Fibroblast of mammary gland (primary cell): ENCODE measurements around the gene NELFE.

ENCODE experiments used
- DNase-seq: peaks from one replicate; pipeline ENCODE4 v3.0.0-alpha.2; 2010; ENCODE audit warnings: low read depth
- H3K4me3 ChIP-seq: 2 replicates; pipeline ENCODE4 v1.5.1; 2011; ENCODE audit warnings: low read depth, mild to moderate bottlenecking, low read length, moderate library complexity; ENCODE audit not compliant: control insufficient read depth
- TF ChIP-seq, protein P1 (sequence below): conservative IDR thresholded peaks from 2 replicates; pipeline ENCODE4 v1.5.1; 2011; ENCODE audit warnings: low read depth, low read length, inconsistent platforms; ENCODE audit not compliant: control insufficient read depth, insufficient read depth

NELFE gene

DNA sequence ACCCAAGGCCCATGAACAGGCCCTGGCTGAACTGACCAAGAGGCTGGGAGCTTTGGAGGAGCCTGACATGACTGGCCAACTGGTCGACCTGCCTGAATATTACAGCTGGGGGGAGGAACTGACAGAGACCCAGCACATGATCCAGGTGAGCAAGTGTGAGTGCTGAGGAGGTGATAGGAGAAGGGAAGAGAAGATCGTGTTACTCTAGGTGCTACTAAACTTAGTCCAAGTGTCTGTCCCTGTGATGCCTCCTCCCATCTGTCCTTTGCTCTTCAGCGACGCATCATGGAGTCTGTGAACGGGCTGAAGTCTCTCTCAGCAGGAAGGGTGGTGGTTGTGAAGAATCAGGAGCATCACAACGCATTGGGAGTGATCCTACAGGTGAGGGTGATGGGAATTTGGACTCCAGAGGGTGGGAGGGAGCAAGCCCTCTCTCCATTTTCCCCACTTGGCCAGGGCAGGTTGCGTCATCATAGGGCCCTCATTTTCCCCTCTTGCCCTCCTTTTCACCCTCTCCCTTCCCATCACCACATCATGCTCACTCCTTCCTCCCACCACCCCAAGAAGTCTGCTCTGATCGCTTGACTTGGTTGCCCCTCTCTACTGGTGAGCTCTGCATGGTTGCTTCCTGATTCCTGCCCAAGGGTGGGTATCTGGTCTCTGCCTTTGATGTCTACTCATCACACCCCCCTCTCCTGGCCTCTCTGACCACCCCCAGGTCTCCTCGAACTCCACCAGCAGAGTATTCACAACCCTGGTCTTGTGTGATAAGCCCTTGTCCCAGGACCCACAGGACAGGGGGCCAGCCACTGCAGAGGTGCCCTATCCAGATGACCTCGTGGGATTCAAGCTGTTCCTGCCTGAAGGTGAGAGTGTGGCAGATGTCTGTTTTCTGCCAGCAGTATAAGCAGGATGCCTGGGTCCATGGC lies 8.5 kb upstream of the NELFE start:
- no peak for DNase-seq
- TF ChIP-seq, protein P1, sequence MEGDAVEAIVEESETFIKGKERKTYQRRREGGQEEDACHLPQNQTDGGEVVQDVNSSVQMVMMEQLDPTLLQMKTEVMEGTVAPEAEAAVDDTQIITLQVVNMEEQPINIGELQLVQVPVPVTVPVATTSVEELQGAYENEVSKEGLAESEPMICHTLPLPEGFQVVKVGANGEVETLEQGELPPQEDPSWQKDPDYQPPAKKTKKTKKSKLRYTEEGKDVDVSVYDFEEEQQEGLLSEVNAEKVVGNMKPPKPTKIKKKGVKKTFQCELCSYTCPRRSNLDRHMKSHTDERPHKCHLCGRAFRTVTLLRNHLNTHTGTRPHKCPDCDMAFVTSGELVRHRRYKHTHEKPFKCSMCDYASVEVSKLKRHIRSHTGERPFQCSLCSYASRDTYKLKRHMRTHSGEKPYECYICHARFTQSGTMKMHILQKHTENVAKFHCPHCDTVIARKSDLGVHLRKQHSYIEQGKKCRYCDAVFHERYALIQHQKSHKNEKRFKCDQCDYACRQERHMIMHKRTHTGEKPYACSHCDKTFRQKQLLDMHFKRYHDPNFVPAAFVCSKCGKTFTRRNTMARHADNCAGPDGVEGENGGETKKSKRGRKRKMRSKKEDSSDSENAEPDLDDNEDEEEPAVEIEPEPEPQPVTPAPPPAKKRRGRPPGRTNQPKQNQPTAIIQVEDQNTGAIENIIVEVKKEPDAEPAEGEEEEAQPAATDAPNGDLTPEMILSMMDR, result no peak
- H3K4me3 ChIP-seq, result no peak overlapping the region

DNA sequence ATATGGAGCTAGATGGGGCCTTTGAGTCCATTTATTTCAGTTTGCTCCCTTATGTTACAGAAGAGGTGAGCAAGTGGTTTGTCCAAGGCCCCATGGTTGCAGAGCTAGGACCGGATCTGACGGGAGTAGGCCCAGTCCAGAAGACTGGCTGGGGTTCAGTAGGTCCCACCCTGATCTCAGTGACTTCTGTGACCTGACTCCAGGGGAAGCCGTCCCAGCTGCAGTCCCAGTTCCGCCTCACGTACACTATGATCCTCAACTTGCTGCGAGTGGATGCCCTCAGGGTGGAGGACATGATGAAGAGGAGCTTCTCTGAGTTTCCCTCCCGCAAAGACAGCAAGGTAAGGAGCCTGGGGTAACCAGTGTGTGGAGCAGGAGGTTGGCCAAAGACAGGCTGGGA lies 7.7 kb upstream of the NELFE start:
- TF ChIP-seq, protein P1, result no peak
- no peak overlapping the region for H3K4me3 ChIP-seq
- no peak for DNase-seq

DNA sequence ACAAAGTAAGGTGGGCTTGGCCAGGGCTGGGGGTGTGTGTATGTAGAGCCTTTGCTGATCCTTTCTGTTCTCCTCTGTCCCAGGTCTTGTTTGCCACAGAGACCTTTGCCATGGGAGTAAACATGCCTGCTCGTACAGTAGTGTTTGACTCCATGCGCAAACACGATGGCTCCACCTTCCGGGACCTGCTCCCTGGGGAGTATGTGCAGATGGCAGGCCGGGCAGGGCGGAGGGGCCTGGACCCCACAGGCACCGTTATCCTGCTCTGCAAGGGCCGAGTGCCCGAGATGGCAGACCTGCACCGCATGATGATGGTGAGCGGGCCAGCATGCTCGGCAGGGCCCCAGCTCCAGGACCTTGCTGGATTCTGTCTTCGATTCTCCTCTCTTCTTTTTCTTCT lies 6.9 kb upstream of the NELFE start:
- TF ChIP-seq, protein P1, result no peak
- no peak overlapping the region for H3K4me3 ChIP-seq

DNA sequence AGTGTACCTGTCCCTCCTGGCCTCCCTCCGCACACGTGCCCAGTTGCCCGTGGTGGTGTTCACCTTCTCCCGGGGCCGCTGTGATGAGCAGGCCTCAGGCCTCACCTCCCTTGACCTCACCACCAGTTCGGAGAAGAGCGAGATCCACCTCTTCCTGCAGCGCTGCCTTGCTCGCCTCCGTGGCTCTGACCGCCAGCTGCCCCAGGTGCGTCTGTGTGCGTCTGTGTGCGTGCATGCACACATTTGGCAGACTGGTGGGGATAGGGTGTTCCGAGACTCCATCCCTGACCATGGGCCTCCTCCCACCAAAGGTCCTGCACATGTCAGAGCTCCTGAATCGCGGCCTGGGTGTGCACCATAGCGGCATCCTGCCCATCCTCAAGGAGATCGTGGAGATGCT lies 5.2 kb upstream of the NELFE start:
- DNase-seq, result no peak
- TF ChIP-seq, protein P1, result no peak
- H3K4me3 ChIP-seq, result no peak overlapping the region

More for the DNA sequence above, 6.9 kb upstream of the NELFE start:
- DNase-seq, result no peak

DNA sequence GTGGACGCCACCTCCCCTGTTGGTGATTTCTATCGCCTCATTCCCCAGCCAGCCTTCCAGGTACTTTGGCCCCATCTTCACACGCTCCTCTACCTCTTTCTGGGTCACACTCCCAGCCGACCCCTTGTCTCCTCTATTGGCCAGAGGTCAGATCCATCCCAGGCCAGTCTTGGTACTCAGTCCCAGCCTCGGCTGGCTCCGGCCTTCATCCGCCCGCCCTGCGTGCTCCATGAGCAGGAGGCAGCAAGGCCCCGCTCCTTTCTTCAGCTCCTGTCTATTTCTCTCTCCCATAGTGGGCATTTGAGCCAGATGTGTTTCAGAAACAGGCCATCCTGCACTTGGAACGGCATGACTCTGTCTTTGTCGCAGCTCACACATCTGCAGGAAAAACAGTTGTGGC lies 2.8 kb upstream of the NELFE start:
- H3K4me3 ChIP-seq, result no peak overlapping the region
- DNase-seq, result no peak
- TF ChIP-seq, protein P1, result no peak

DNA sequence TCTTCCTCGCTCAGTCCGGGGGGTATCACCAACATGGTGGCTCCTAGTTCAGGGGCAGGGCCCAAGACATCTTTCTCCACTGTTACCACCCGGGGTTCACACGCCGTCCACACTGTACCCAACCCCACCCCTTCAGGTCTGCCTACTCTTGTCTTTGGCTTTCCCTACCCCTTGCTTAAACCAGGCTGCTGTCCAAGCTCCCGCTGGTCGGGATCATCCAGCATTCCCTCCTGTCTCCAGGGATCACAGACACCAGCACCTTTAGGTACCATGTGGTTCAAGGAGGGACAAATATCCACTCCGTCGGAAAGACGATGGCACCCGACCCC lies 395 bp downstream of the NELFE start:
- H3K4me3 ChIP-seq, result peak overlapping the region; percentile 96
- DNase-seq, result no peak
- TF ChIP-seq, protein P1, result no peak
